WTC11 (cell line): ENCODE data around the gene PCBD1. TPM values are rescaled to one million over a fixed set of nuclear protein-coding genes. Genes with fewer than 3 reads are reported as not detected.

Experiments used
- ATAC-seq: fragments of 200-7000 bp; cut with Tn5 transposase; 2 replicates; pipeline ENCODE4 v1.10.0; 2021; ENCODE audit warnings: mild to moderate bottlenecking, moderate library complexity
- CTCF ChIA-PET: fragments of 300-600 bp; sonication (Branson Sonifier 250); formaldehyde crosslinking; loops from one replicate; lab custom pipeline; 2021; ENCODE audit warnings: antibody characterized with exemption; lab: Charles Lee
- POLR2A ChIA-PET: fragments of 350-600 bp; sonication (Branson Sonifier 250); formaldehyde crosslinking; loops from one replicate; lab custom pipeline; 2021; ENCODE audit warnings: antibody characterized with exemption; lab: Charles Lee
- DNase-seq: peaks from one replicate; pipeline ENCODE4 v3.0.0; 2021; ENCODE audit warnings: low spot score
- H3K27ac Mint-ChIP-seq: 2 replicates; pipeline ENCODE4 v1.8.0; 2021; ENCODE audit warnings: mixed read lengths
- H3K27me3 Mint-ChIP-seq: 2 replicates; pipeline ENCODE4 v1.8.0; 2021; ENCODE audit warnings: low read depth, mild to moderate bottlenecking, moderate library complexity, mixed read lengths
- H3K36me3 Mint-ChIP-seq: 2 replicates; pipeline ENCODE4 v1.8.0; 2021; ENCODE audit warnings: mixed read lengths
- H3K4me1 Mint-ChIP-seq: 2 replicates; pipeline ENCODE4 v1.8.0; 2022; ENCODE audit warnings: mixed read lengths
- H3K4me3 Mint-ChIP-seq: 2 replicates; pipeline ENCODE4 v1.8.0; 2021; ENCODE audit warnings: mild to moderate bottlenecking, moderate library complexity, mixed read lengths
- H3K9me3 Mint-ChIP-seq: 2 replicates; pipeline ENCODE4 v1.8.0; 2021; ENCODE audit warnings: mixed read lengths
- AFF4 ChIP-seq: sonication (generic); formaldehyde crosslinking; IDR thresholded peaks from 2 replicates; pipeline ENCODE4 v1.8.1; 2023; ENCODE audit warnings: mild to moderate bottlenecking, missing genetic modification reagents, borderline replicate concordance
- ATF1 ChIP-seq: sonication (generic); formaldehyde crosslinking; IDR thresholded peaks from 2 replicates; pipeline ENCODE4 v1.8.1; 2023; ENCODE audit warnings: mild to moderate bottlenecking, moderate library complexity, missing genetic modification reagents
- CREB1 ChIP-seq: sonication (generic); formaldehyde crosslinking; IDR thresholded peaks from 2 replicates; pipeline ENCODE4 v1.8.0; 2023; ENCODE audit warnings: mild to moderate bottlenecking, missing genetic modification reagents
- CREM ChIP-seq: sonication (generic); formaldehyde crosslinking; IDR thresholded peaks from 2 replicates; pipeline ENCODE4 v1.8.1; 2022; ENCODE audit warnings: mild to moderate bottlenecking, missing genetic modification reagents, moderate library complexity
- CTCF ChIP-seq: fragments of 200-600 bp; IDR thresholded peaks from 2 replicates; pipeline ENCODE4 v1.8.0; 2022; ENCODE audit warnings: antibody characterized with exemption
- E2F1 ChIP-seq: sonication (generic); formaldehyde crosslinking; IDR thresholded peaks from 2 replicates; pipeline ENCODE4 v1.8.0; 2022; ENCODE audit warnings: mild to moderate bottlenecking, missing genetic modification reagents
- EMX1 ChIP-seq: fragments of 250-450 bp; sonication (Bioruptor Pico); IDR thresholded peaks from 2 replicates; pipeline ENCODE4 v1.8.0; 2021; ENCODE audit warnings: mild to moderate bottlenecking
- FOXJ3 ChIP-seq: sonication (generic); formaldehyde crosslinking; IDR thresholded peaks from 2 replicates; pipeline ENCODE4 v1.9.0; 2021; ENCODE audit warnings: missing genetic modification reagents, mild to moderate bottlenecking, borderline replicate concordance
- KAT7 ChIP-seq: sonication (generic); formaldehyde crosslinking; IDR thresholded peaks from 2 replicates; pipeline ENCODE4 v1.8.1; 2023; ENCODE audit warnings: missing genetic modification reagents, mild to moderate bottlenecking, borderline replicate concordance
- NFYB ChIP-seq: sonication (generic); formaldehyde crosslinking; conservative IDR thresholded peaks from 2 replicates; pipeline ENCODE4 v1.8.0; 2022; ENCODE audit warnings: low read depth, missing genetic modification reagents
- RELA ChIP-seq: sonication (generic); formaldehyde crosslinking; IDR thresholded peaks from 2 replicates; pipeline ENCODE4 v1.8.1; 2022; ENCODE audit warnings: missing genetic modification reagents, mild to moderate bottlenecking, borderline replicate concordance
- SMAD4 ChIP-seq: sonication (generic); formaldehyde crosslinking; IDR thresholded peaks from 2 replicates; pipeline ENCODE4 v1.8.0; 2022; ENCODE audit warnings: mild to moderate bottlenecking, missing genetic modification reagents
- SOX15 ChIP-seq: fragments of 250-450 bp; sonication (Bioruptor Pico); IDR thresholded peaks from 2 replicates; pipeline ENCODE4 v1.9.0; 2021; ENCODE audit warnings: mild to moderate bottlenecking
- STAT6 ChIP-seq: sonication (generic); formaldehyde crosslinking; conservative IDR thresholded peaks from 2 replicates; pipeline ENCODE4 v1.8.1; 2023; ENCODE audit warnings: mild to moderate bottlenecking, low read depth, missing genetic modification reagents, moderate library complexity
- ZNF121 ChIP-seq: sonication (generic); formaldehyde crosslinking; IDR thresholded peaks from 2 replicates; pipeline ENCODE4 v1.8.0; 2023; ENCODE audit warnings: missing genetic modification reagents
- ZNF281 ChIP-seq: sonication (generic); formaldehyde crosslinking; IDR thresholded peaks from 2 replicates; pipeline ENCODE4 v1.8.0; 2023; ENCODE audit warnings: mild to moderate bottlenecking, missing genetic modification reagents
- ZNF423 ChIP-seq: fragments of 250-450 bp; sonication (Bioruptor Pico); IDR thresholded peaks from 2 replicates; pipeline ENCODE4 v2.1.2; 2022; ENCODE audit warnings: mild to moderate bottlenecking, moderate library complexity
- ZNF425 ChIP-seq: fragments of 250-450 bp; sonication (Bioruptor Pico); conservative IDR thresholded peaks from 2 replicates; pipeline ENCODE4 v1.9.0; 2021; ENCODE audit warnings: mild to moderate bottlenecking
- total RNA-seq: library from RNA; stranded (reverse); gene quantifications from 3 replicates; pipeline ENCODE4 v1.2.3, GENCODE V29; 2021

Gene PCBD1
- total RNA-seq, 1 experiment from 2014 or later = 32.5 TPM

- TF ChIP-seq EMX1 (CRISPR knock-in tag) (no peak), KAT7 (CRISPR knock-in tag) (no peak), ZNF423 (CRISPR knock-in tag) (no peak), RELA (CRISPR knock-in tag) (no peak), ATF1 (CRISPR knock-in tag) (no peak)
Measured at GRCh38 chr10:70923696-70924095, 35.3 kb upstream of the PCBD1 start (continued).

- TF ChIP-seq NFYB (CRISPR knock-in tag) (no peak), CREB1 (CRISPR knock-in tag) (no peak), AFF4 (no peak), E2F1 (CRISPR knock-in tag) (no peak), ZNF425 (CRISPR knock-in tag) (no peak), EMX1 (CRISPR knock-in tag) (no peak), ZNF121 (no peak), CREM (CRISPR knock-in tag) (no peak), STAT6 (no peak)
- Mint-ChIP-seq H3K4me3 (no peak overlapping the region), H3K27ac (no peak overlapping the region), H3K4me1 (no peaks in the 10 kb centered on the region), H3K36me3 (no peaks in the 10 kb centered on the region), H3K9me3 (no peaks in the 10 kb centered on the region), H3K27me3 (no peaks in the 10 kb centered on the region; the same call in 1 of the 2 replicates)
- POLR2A ChIA-PET = no interaction called here
- ATAC-seq (no peak), DNase-seq (no peak)
- CTCF ChIA-PET = interaction anchor here (1.8 to 6.4 kb wide), 2 partner anchors 17 to 288 kb away, joined by 8 to 47 read pairs; no protein-coding TSS in a partner anchor
Measured at GRCh38 chr10:70921285-70921684, 32.9 kb upstream of the PCBD1 start.

GRCh38 chr10:70920519-70920918 lies 32.2 kb upstream of the PCBD1 start:
- Mint-ChIP-seq H3K4me3 (no peak overlapping the region), H3K9me3 (no peaks in the 10 kb centered on the region), H3K4me1 (no peaks in the 10 kb centered on the region), H3K36me3 (no peaks in the 10 kb centered on the region), H3K27ac (no peak overlapping the region), H3K27me3 (no peaks in the 10 kb centered on the region; the same call in 1 of the 2 replicates)
- CTCF ChIA-PET = interaction anchor here (6.4 kb wide), 1 partner anchor 17 kb away, joined by 47 read pairs; no protein-coding TSS in a partner anchor
- DNase-seq = no peak
- POLR2A ChIA-PET = no interaction called here
- ATAC-seq = no peak
- no peak for TF ChIP-seq SOX15 (CRISPR knock-in tag)
- no peak for TF ChIP-seq CTCF
- TF ChIP-seq SMAD4 (CRISPR knock-in tag) = no peak
- TF ChIP-seq FOXJ3 (CRISPR knock-in tag) = no peak
- no peak for TF ChIP-seq ZNF281 (CRISPR knock-in tag)
